ENCODE measurements around the gene SAPCD2.

GRCh38 chr9:137034709-137035506 is 35.4 kb downstream of the SAPCD2 start:
- TF ChIP-seq SMC3 (IDR thresholded peaks at IDR 0.05; ENCODE audit: low read depth, low read length) (peak; percentile 80), CTCF (conservative IDR thresholded peaks at IDR 0.05; ENCODE audit: low read depth, low read length) (peak; percentile 88), MAFK (IDR thresholded peaks at IDR 0.05; ENCODE audit: low read depth, low read length) (no peak)
